Measurements from ENCODE around the gene FAM120B.

Gene FAM120B

DNA sequence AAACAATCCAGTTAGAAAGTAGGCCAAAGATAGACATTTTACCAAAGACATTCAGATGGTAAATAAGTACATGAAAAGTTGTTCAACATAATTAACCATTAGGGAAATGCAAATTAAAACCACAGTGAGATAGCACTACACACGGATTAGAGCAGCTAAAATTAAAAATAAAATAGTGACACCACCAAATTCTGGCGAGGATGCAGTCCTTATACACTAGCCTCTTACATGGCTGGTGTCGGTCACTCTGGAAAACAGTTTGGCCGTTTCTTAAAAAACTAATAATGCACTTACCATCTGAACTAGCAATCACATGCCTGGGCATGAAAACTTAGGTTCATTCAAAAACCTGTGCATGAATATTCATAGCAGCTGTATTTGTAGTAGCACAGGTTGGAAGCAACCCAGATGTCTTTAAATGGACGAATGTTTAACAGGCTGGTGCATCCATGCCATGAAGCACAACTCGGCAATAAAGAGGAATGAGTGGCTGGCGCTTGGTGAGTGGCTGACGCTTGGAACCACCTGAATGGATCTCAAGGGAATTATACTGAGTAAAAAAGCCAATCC is 77.0 kb downstream of the FAM120B start:
- TF ChIP-seq GATA2 (IDR thresholded peaks at IDR 0.05; ENCODE audit: low read depth, low read length) = no peak

DNA sequence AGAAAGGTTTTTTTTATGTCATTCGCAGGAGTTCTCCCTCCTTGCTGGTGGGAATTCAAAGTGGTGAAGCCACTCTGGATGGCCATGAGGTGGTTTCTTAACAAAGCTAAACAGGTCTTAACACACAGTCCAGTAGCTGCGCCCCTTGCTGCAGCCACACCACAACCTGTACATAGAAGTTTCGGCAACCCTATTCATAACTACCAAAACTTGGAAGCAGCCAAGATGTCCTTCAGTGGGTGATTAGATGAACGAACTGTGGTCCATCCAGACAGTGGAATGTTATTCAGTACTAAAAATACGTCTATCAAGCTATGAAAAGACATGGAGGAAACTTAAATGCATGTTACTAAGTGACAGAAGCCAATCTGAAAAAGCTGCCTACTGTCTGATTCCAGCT is 78.9 kb downstream of the FAM120B start:
- TF ChIP-seq GATA2 (IDR thresholded peaks at IDR 0.05; ENCODE audit: low read depth, low read length) (no peak), GATA3 (IDR thresholded peaks at IDR 0.05; ENCODE audit: low read depth, low read length) (no peak)

DNA sequence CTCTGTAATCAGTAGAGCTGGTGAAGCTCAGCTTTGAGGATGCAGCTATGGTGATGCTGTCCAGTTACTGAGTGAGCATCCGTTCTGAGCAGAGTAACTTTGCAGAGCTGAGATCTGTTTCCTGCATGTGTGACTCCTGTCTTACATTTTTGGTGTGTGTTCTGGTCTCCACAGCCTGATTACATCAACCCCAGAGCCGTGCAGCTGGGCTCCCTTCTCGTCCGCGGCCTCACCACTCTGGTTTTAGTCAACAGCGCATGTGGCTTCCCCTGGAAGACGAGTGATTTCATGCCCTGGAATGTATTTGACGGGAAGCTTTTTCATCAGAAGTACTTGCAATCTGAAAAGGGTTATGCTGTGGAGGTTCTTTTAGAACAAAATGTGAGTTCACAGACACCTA is 81.6 kb downstream of the FAM120B start:
- no peak for TF ChIP-seq GATA3 (IDR thresholded peaks at IDR 0.05; ENCODE audit: low read depth, low read length)
- TF ChIP-seq GATA2 (IDR thresholded peaks at IDR 0.05; ENCODE audit: low read depth, low read length) = peak; percentile 83

DNA sequence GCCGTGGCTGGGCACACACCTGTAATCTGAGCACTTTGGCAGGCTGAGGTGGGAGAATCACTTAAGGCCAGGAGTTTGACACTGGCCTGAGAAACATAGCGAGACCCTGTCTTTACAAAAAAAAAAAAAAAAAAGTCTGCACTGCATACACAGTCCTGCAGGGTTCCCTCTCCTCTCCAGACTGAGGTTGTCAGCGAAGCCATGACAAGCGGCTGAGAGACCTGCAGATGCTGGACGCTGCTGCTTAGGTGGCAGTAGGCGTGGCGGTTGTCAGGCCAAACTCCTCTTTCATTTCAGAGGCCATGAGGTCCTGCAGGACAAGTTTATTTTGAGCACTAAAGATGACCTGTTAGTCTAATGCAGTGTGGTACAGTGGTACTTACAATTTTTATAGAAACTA is 86.5 kb downstream of the FAM120B start:
- no peak for TF ChIP-seq GATA3 (IDR thresholded peaks at IDR 0.05; ENCODE audit: low read depth, low read length)
- no peak for TF ChIP-seq GATA2 (IDR thresholded peaks at IDR 0.05; ENCODE audit: low read depth, low read length)

DNA sequence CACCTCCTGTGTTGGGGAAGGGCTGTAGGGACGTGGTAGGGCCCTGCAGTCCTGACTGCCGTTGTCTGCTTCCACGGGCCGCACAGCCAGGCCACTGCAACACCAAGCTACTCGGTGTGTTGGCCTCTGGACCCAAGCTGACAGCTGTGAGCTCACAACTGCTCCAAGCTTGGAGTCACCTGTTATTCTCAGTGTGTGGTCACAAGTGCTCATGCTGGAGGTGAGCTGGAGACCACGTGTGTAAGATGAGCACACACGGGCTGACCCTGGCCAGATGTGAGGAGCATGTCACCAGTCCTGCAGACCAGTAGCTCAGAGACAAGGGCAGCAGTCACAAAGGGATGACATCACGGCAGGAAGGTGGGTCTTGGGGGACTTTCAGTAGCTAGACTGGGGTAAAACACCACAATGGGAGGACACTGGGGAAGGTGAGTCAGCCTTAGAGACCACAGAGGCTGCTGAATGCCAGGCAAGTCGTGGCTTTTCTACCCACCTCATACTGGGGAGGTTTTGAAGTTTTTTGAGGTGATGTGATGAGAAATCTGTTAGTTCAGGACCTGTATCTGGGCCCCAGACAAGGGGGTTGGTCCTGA is 87.3 kb downstream of the FAM120B start:
- no peak for TF ChIP-seq GATA3 (IDR thresholded peaks at IDR 0.05; ENCODE audit: low read depth, low read length)
- TF ChIP-seq GATA2 (IDR thresholded peaks at IDR 0.05; ENCODE audit: low read depth, low read length) = no peak

DNA sequence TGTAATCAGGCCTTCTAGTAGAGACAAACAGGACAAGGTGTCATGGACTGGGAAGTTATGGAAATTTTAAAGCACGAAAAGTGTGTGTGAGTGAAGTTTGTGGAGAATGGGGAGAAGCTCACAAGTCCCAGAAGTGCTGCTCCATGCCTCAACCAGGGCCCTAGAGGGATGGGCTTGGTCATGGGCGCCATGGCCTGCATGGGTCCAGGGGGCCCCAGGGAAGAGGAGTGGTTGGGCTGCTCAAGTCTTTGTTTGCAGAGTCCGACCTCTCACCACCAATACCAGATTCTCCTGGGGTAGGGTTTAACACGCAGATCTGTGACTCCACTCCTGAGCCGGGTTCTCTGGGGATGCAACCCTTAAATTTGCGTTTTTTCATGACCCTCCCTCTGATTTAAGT is 88.4 kb downstream of the FAM120B start:
- TF ChIP-seq GATA2 (IDR thresholded peaks at IDR 0.05; ENCODE audit: low read depth, low read length) (no peak), GATA3 (IDR thresholded peaks at IDR 0.05; ENCODE audit: low read depth, low read length) (no peak)

DNA sequence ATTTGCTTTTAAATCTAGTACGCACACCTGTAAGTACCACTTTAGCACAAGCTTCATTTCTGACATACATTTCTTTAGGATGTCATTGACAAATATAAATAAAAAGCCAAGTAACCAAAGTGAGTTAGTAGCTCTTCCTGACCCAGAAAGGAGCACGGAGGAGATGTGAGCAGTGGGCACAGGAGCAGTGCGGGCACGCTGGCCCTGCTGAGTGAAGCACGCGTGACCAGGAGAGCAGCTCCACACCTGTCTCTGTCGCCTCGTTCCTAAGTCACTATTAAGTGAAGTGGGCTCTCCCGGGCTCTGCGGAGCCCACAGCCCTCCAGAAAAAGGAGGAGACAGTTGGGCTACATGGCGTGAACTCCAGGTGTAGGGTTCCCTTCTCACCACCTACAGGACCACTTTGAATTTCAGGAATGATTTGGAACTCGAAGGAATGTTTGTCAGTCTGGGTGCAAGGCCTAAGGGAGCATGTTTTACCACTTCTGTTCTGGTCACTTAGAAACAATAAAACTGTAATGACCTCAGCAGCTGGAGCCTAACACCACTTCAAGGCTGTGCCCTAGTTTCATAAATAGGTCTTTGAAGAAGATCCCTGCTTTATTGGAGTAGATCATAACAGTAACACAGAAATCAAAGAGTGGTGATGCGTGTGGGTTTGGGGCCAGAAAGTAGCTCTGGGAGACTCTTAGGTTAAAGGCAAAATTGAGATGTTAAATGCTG is 95.9 kb downstream of the FAM120B start:
- TF ChIP-seq GATA2 (IDR thresholded peaks at IDR 0.05; ENCODE audit: low read depth, low read length) = no peak
- no peak for TF ChIP-seq GATA3 (IDR thresholded peaks at IDR 0.05; ENCODE audit: low read depth, low read length)

DNA sequence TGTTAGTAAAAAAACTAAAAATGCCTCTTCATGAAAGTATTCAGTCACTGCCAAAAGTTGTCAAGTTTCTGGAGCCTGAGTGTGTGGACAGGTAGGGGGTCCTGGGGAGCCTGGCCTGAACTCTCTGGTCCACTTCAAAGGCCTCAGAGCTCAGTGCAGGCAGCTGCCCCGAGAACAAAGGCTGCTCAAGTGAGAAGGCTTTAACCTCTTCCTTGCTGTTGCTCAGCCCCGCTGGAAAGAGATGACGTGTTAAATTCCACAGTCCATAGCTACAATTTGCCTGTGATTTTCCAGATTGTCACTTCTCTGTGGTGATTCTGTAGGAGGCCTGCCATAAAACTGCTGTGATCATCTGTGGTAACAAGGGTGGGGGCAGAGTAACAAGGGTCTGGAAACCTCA is 96.9 kb downstream of the FAM120B start:
- TF ChIP-seq GATA3 (IDR thresholded peaks at IDR 0.05; ENCODE audit: low read depth, low read length) (no peak), GATA2 (IDR thresholded peaks at IDR 0.05; ENCODE audit: low read depth, low read length) (no peak)

DNA sequence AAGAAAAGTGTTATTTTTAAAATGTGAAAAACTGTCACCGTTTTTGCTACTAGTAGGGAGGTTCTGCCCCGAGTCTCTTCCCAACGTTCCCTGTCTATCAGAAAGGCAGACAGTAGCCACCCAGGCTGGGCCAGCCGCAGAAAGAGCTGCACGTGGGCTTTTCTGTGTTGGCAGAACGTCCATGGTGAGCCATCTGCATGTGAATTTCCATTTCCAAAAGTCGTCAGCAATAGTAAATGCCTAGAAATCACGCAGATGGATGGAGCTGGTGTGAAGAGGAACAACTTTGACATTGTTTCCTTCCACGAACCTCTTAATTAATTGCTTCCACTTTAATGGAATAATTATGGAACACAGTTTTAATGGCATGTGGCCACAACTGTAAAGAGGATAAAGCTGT is 97.5 kb downstream of the FAM120B start:
- TF ChIP-seq GATA3 (IDR thresholded peaks at IDR 0.05; ENCODE audit: low read depth, low read length) = no peak
- no peak for TF ChIP-seq GATA2 (IDR thresholded peaks at IDR 0.05; ENCODE audit: low read depth, low read length)

DNA sequence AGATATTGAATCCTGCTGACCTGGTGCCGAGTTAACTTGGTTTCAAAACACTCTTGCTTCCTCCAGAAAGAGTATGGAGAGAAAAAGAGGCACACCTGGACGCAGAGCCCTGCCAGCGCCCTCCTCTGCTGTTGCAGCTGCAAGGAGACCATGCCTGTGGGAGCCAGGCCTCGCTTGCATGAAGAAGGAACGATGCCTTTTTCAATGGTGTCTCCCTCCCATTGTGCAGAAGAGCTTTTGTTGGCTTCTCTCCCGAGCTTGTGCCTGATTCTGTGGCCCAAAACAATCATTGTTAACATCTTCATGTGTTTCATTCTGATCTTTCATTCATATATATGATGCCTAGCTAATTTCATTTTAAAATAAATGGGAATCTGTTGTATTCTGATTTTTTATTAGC is 98.1 kb downstream of the FAM120B start:
- TF ChIP-seq GATA3 (IDR thresholded peaks at IDR 0.05; ENCODE audit: low read depth, low read length) = no peak
- no peak for TF ChIP-seq GATA2 (IDR thresholded peaks at IDR 0.05; ENCODE audit: low read depth, low read length)

DNA sequence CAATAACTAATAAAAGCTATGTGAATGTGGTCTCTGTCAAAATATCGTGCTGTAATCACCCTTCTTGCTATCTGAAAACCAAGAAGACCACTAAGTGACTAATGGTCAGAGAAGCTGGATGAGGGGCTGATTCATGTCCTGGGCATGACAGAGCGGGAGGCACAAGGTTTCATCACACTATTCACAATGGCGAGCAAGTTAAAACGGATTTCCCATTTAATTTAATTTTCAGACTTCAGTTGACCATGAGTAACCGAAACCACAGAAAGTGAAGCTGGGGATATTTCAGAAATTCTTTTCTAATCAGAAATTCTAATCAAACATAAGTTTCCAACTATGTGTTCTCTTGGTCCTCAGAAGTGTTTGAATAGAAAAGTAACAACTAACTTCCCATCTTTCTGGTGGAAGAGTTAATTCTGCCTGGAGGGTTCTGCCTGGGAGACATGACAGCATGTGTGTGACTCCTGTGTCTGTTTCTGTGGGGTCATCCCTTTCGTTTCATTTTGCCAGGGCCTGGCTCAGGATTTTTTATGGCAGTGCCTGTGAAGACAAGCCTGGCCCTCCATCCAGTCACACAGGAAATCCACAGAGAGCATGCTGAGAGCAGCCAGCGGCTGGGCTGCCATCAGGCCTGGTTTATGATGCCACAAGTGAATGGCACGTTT is 98.9 kb downstream of the FAM120B start:
- TF ChIP-seq GATA3 (IDR thresholded peaks at IDR 0.05; ENCODE audit: low read depth, low read length) (no peak), GATA2 (IDR thresholded peaks at IDR 0.05; ENCODE audit: low read depth, low read length) (no peak)

DNA sequence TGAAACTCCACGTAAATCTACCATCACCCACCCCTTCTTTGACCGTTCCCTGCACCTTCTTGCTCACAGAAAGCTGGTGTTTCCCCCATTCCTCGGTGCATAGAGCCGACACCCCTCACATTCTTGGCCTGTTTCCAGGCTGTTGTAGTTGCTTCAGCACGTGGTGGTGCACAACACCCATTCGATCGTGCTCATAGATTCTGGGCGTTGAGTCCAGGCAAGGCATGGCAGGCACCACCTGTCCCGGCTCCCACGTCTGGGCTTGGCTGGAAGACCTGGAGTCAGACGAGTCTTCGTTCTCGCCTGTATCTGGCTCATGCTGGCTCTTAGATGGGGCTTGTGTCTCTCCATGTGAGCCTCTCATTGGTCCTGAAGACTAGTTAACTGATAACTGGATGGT is 100.6 kb downstream of the FAM120B start:
- TF ChIP-seq GATA3 (IDR thresholded peaks at IDR 0.05; ENCODE audit: low read depth, low read length) (no peak), GATA2 (IDR thresholded peaks at IDR 0.05; ENCODE audit: low read depth, low read length) (no peak)

DNA sequence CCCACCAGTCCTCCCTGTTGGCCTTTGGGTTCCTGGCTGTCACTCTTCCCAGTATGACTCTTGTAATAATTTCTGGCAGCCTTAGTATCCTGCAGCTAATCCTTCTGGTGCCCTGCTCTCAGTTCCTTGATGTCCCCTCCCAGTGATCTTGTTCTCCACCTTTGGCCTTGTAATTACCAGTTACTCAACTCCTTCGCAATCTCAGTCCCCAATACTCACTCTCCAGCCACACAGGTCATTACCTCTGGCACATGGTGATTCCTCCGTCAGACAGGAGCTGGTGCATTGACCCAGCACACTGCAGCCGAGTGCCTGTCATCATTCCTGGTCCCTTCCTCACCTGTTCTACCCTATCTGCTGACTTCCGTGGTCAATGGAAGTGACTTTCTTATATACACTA is 101.4 kb downstream of the FAM120B start:
- TF ChIP-seq GATA3 (IDR thresholded peaks at IDR 0.05; ENCODE audit: low read depth, low read length) (no peak), GATA2 (IDR thresholded peaks at IDR 0.05; ENCODE audit: low read depth, low read length) (no peak)

DNA sequence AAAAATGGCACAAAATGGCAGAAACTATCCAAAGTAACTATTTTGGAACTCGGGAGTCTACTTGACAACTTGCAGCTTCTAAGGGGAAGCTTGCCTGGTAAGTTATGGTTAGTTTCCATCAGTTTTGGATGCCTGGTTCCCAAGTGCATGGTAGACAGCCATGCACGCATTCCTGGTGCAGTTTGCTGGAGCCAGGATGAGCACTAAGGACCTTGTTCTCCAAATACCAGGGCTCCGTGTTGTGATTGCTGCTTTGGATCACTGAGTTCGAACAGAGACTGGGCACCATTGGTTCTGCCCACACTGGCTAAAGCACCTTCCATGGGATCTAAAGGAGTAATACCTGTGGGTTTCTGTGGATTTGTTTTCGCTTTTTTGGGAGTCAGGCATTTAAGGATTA is 103.7 kb downstream of the FAM120B start:
- TF ChIP-seq GATA2 (IDR thresholded peaks at IDR 0.05; ENCODE audit: low read depth, low read length) = no peak
- no peak for TF ChIP-seq GATA3 (IDR thresholded peaks at IDR 0.05; ENCODE audit: low read depth, low read length)

DNA sequence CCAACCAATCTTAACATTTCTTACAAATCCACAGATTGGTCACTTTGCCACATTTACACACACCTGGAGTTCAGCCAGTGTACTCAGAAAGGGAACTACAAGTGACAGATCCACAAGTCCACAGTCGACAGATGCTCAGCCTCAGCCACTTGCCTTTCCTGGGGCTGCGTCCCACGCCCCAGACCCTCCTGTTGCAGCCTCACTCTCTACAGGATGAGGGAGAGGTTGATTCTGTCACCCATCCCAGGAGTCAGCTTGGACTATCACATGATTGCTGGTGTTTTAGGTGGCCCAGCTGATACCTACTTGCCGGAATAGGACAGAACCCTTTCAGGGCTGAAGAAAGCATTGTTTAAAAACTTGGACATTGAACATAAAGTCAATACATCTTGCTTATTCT is 108.8 kb downstream of the FAM120B start:
- TF ChIP-seq GATA3 (IDR thresholded peaks at IDR 0.05; ENCODE audit: low read depth, low read length) (no peak), GATA2 (IDR thresholded peaks at IDR 0.05; ENCODE audit: low read depth, low read length) (no peak)

Data from SH-SY5Y (cell line).